GM19324 (cell line): ENCODE results near the gene ACAD11.

Experiments used
- ATAC-seq: cut with Tn5 transposase; IDR thresholded peaks from one replicate; pipeline ENCODE4 v1.9.1; 2021; ENCODE audit warnings: mild to moderate bottlenecking, moderate library complexity; ENCODE audit not compliant: unreplicated experiment, low FRiP score

The ACAD11 gene, protein sequence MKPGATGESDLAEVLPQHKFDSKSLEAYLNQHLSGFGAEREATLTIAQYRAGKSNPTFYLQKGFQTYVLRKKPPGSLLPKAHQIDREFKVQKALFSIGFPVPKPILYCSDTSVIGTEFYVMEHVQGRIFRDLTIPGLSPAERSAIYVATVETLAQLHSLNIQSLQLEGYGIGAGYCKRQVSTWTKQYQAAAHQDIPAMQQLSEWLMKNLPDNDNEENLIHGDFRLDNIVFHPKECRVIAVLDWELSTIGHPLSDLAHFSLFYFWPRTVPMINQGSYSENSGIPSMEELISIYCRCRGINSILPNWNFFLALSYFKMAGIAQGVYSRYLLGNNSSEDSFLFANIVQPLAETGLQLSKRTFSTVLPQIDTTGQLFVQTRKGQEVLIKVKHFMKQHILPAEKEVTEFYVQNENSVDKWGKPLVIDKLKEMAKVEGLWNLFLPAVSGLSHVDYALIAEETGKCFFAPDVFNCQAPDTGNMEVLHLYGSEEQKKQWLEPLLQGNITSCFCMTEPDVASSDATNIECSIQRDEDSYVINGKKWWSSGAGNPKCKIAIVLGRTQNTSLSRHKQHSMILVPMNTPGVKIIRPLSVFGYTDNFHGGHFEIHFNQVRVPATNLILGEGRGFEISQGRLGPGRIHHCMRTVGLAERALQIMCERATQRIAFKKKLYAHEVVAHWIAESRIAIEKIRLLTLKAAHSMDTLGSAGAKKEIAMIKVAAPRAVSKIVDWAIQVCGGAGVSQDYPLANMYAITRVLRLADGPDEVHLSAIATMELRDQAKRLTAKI

GRCh38 chr3:132659365-132660051 lies at the start of gene ACAD11:
TSS of gene ACAD11 (minus strand) at chr3:132659809. CDS start at chr3:132659751, 58 bp downstream.
- ATAC-seq, result peak; percentile 55

GRCh38 chr3:132703733-132704132 lies 44.1 kb upstream of the ACAD11 start:
- ATAC-seq, result no peak

- no peak for ATAC-seq
These were observed 35.8 kb upstream of the ACAD11 start for GRCh38 chr3:132695422-132695821.

- ATAC-seq, result no peak
These were observed 35.4 kb upstream of the ACAD11 start for GRCh38 chr3:132694991-132695390.

- ATAC-seq, result no peak
These were observed 30.4 kb upstream of the ACAD11 start for GRCh38 chr3:132690040-132690439.

DNA sequence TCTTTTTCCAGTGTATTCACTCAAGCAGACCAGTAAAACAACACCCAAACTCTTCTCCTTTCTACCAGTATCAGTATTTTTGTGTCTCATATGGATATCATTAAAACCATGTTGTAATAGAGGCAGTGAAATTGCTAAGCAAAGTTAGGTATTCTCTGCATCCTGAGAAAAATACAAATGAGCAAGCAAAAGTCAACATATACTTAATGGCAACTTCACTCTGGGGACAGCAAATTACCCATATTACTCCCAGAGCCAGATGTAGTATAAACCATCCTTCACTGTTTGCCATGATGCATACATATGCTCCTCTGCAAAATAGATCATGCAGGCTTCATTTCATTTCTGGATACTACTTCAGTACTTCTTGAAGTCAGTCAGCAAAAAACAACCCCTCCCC lies 22.6 kb upstream of the ACAD11 start:
- ATAC-seq, result no peak

- no peak for ATAC-seq
These were observed 21.8 kb upstream of the ACAD11 start for GRCh38 chr3:132681421-132681820.

DNA sequence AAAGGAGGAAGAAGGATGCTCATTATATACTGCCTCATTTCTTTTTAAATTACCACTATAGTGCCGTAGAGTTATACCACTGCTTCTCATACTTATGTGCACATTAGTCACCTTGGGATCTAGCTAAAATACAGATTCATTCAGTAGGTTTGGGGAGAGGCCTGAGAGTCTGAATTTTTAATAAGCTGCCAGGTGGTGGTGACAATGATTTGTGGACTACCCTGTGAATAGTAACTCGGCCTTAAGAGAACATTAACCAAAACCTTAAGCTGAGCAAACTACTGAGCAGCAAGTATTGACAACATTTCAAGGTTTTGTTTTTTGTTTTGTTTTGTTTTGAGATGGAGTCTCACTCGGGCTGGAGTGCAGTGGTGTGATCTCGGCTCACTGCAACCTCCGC lies 20.3 kb upstream of the ACAD11 start:
- ATAC-seq, result no peak

DNA sequence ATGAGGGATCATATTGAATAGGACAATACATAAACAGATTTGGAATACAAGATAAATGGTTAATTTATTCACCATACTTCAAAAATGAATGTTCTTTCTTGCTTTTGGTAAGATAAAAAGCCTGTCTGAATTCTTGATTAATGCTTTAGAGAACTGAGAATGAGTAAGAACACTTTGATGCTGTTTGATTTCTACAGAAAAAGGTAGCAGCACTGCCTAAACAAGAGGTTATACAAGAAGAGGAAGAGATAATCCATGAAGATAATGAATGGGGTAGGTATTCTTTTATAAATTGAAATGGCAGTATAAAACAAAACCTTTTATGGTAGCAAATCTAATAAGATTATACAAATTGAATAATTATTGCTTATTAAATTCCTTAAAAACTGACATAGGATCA lies 15.8 kb upstream of the ACAD11 start:
- ATAC-seq, result no peak

- no peak for ATAC-seq
These were observed 9.7 kb upstream of the ACAD11 start for GRCh38 chr3:132669256-132669777.

DNA sequence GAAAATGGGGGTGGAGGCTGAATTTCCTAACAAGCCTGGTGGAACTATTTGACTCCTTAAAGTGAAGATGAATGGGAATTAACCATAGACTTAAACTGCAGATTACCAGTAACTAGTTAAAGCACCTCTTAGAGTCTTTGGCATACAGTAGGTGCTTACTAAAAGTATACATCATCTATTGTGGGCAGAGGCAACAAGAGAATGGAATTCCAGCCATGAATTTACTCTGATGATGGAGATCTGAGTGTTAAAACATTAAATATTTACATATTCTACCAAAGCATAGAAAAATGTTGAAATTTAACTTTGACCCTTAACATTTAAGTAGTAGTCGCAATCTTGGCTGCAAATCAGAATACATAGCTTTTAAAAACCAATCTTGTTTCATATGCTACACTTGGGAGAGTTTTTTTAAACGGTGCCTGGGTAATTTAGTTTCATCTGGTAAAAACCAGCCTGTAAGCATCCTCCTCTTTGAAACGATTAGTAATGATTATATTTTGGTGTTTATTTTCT lies 5.7 kb upstream of the ACAD11 start:
- ATAC-seq, result no peak

DNA sequence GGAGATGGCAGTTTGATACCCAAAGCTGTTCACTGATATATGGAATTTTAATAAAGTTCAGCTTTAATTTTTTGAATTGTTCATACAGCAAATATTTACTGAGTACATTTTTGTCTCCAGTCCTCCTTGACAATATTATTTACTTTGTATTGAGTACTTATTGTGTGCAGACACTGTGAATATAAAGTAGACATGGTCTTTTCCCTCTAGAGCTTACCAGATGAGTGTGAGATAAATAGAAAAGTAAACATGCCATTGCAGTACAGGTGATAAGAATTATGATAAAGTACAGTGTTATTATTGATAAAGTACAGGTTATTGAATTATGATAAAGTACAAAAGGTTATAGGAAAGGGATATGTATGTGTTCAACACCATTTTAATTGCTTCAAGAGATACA lies 2.6 kb upstream of the ACAD11 start:
- no peak for ATAC-seq

DNA sequence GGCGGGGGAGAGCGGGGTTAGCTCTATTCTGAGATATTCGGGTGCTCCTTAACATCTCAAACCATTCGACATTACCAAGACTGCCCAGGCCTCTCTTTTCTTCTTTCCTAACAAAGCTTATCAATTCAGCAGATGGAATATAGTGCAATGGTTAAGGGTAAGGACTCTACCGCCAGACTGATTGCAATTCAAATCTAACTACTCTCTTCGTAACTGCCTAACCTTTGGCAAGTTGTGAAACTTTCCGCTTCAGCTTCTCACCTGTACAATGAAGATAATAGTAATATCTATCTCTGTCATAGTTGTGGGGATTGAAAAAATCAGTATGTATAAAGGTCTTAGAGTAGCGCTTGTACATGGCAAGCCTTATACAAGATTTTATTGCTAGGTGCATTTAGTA lies 1.5 kb upstream of the ACAD11 start:
- ATAC-seq, result no peak

- no peak for ATAC-seq
These were observed 1.1 kb upstream of the ACAD11 start for GRCh38 chr3:132660811-132661070.

- peak; percentile 81 for ATAC-seq
These were observed 622 bp upstream of the ACAD11 start, which contains the start of gene UBA5 for GRCh38 chr3:132660052-132660810. TSS of gene UBA5 (plus strand) at chr3:132660329. CDS start at chr3:132660538, 209 bp downstream.

DNA sequence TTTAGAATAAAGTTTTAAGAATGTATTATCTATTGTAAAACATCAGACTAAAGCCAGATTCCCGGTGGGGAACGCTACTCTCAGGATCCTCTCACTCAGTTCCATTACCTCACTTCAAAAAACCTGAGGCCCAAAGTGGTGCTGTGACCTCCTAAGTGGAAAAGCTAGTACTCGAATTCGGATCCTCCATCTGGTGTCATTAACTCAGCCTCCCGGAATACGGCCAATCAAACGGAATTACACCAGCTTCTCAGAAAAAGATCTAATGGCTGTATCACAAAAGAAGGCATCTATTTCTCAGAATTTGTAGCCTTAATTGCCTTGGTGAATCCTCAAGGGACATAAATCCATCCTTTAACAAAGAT lies 627 bp downstream of the ACAD11 start:
- no peak for ATAC-seq

- no peak for ATAC-seq
These were observed 1.5 kb downstream of the ACAD11 start for GRCh38 chr3:132657869-132658747.

- no peak for ATAC-seq
These were observed 4.1 kb downstream of the ACAD11 start for GRCh38 chr3:132655471-132655870.

- no peak for ATAC-seq
These were observed 4.9 kb downstream of the ACAD11 start for GRCh38 chr3:132654721-132655120.
